ENCODE results near the gene TOM1L2. TPM values are rescaled to one million over a fixed set of nuclear protein-coding genes. Genes with fewer than 3 reads are reported as not detected.
"Not testable (repeated sequence)": the region's sequence is repeated elsewhere in the genome, so short reads cannot be mapped to it uniquely, and the experiment has no call there.

TOM1L2 gene
- total RNA-seq, 6 experiments from 2014 or later, result 92.1 to 144 (median 101) TPM

DNA sequence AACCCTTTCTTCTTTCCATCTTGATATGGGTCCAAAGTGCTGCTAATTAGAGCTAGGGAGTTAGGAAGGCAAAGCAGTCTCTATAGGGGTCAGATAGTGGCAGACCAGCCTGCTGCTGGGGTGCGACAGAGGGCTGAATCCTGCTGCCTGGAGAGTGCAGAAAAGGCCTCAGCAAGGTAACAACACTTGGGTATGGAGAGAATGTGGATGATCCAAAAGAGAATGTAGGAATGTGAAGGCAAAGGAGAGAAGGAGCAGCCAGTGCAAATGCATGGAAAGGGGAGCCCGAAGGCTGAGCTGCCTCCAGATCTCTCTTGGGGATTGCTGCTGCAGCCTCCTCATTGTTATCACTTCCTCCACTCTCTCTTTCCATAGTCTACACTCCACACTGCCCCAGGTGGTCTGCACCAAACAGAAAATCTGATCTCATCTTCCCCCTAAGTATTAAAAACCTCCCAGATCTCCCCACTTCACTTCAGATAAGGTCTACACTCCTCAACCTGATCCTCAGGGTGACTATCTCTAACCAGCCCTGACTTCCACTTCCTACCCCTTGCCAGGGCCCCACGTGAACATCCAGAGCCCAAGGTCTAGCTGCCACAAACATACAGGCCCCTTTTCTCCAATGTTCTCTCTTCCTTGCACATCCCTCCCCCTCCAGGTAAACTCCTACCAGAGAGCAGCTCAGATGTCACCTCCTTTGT lies 28.8 kb downstream of the TOM1L2 start:
- Mint-ChIP-seq H3K27ac (peak overlapping the region; percentile 70), H3K4me1 (ENCODE audit: low read depth) (peaks cover 100% of the 10 kb centered on the region)

DNA sequence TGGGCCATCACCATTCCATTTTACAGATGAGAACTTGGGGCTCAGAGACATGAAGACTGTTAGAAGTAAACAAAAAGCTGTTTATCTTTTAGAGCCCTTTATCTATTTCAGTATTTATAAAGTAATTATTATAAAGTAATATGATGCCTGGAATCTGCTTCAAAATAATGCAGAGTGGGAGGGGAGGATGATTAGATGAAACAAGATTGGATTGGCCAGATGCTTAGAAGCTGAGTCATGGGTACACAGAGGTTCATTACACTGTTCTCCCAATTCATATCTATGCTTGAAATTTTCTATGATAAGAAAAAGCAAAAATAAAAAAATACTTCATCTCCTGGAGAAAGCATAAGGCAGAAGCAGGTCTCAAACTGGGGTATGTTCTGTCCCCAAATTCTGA lies 29.4 kb downstream of the TOM1L2 start:
- H3K9me3 Mint-ChIP-seq, result no peaks in the 10 kb centered on the region
- H3K4me3 Mint-ChIP-seq, result peak overlapping the region; percentile 66
- H3K4me1 Mint-ChIP-seq (ENCODE audit: low read depth), result peaks cover 100% of the 10 kb centered on the region
- H3K27ac Mint-ChIP-seq, result peak overlapping the region; percentile 78
- H3K36me3 Mint-ChIP-seq (ENCODE audit: low read depth), result 0 out of 2 replicates have a peak, but pooled peaks cover 4% of the 10 kb centered on the region
- no peaks in the 10 kb centered on the region; the same call in none of the 2 replicates for H3K27me3 Mint-ChIP-seq (ENCODE audit: insufficient read depth)
- peak; percentile 26 for DNase-seq
- TF ChIP-seq CTCF (IDR thresholded peaks at IDR 0.05), result no peak

More for the DNA sequence above, 28.8 kb downstream of the TOM1L2 start:
- Mint-ChIP-seq H3K27me3 (ENCODE audit: insufficient read depth) (no peaks in the 10 kb centered on the region; the same call in none of the 2 replicates), H3K9me3 (no peaks in the 10 kb centered on the region), H3K4me3 (peak overlapping the region; percentile 66), H3K36me3 (ENCODE audit: low read depth) (0 out of 2 replicates have a peak, but pooled peaks cover 4% of the 10 kb centered on the region)
- no peak for TF ChIP-seq CTCF (IDR thresholded peaks at IDR 0.05)
- no peak for DNase-seq

- no peak for DNase-seq
- Mint-ChIP-seq H3K27ac (peak overlapping the region; percentile 76), H3K9me3 (no peaks in the 10 kb centered on the region), H3K36me3 (ENCODE audit: low read depth) (0 out of 2 replicates have a peak, but pooled peaks cover under 1% of the 10 kb centered on the region), H3K4me3 (peak overlapping the region; percentile 43; the same call in 1 of the 2 replicates), H3K27me3 (ENCODE audit: insufficient read depth) (no peaks in the 10 kb centered on the region; the same call in none of the 2 replicates), H3K4me1 (ENCODE audit: low read depth) (peaks cover 100% of the 10 kb centered on the region)
- no peak for TF ChIP-seq CTCF (IDR thresholded peaks at IDR 0.05)
Measured at GRCh38 chr17:17941015-17941414, 31.2 kb downstream of the TOM1L2 start.

GRCh38 chr17:17940441-17940911 lies 31.7 kb downstream of the TOM1L2 start:
- Mint-ChIP-seq H3K36me3 (ENCODE audit: low read depth) (no peaks in the 10 kb centered on the region), H3K9me3 (no peaks in the 10 kb centered on the region), H3K27ac (peak overlapping the region; percentile 76), H3K4me1 (ENCODE audit: low read depth) (peaks cover 100% of the 10 kb centered on the region), H3K4me3 (peak overlapping the region; percentile 19), H3K27me3 (ENCODE audit: insufficient read depth) (no peaks in the 10 kb centered on the region; the same call in none of the 2 replicates)
- TF ChIP-seq CTCF (IDR thresholded peaks at IDR 0.05), result no peak
- DNase-seq, result peak; percentile 83

- not testable (repeated sequence) for H3K36me3 Mint-ChIP-seq (ENCODE audit: low read depth); DNase-seq; H3K9me3 Mint-ChIP-seq; H3K27me3 Mint-ChIP-seq (ENCODE audit: insufficient read depth)
- H3K27ac Mint-ChIP-seq, result peak overlapping the region; percentile 76
- peaks cover 100% of the 10 kb centered on the region for H3K4me1 Mint-ChIP-seq (ENCODE audit: low read depth)
- H3K4me3 Mint-ChIP-seq, result peak overlapping the region; percentile 19
Measured at GRCh38 chr17:17939941-17940340, 32.3 kb downstream of the TOM1L2 start.
